Ascending aorta (tissue), 2 donors: ENCODE results near the gene JMJD7. TPM values are rescaled to one million over a fixed set of nuclear protein-coding genes. Genes with fewer than 3 reads are reported as not detected.

ENCODE experiments used
- DNase-seq, 2 donors: peaks; one replicate each; pipeline ENCODE4 v3.0.0-alpha.2; 2019; ENCODE audit warnings: low spot score in 2 of 2
- H3K27ac ChIP-seq, 2 donors: fragments of 200-600 bp; sonication (generic); one replicate each; pipeline ENCODE4 v1.5.1; 2016 to 2017; ENCODE audit warnings: mild to moderate bottlenecking in 1 of 2
- H3K27me3 ChIP-seq: fragments of 200-600 bp; sonication (generic); one replicate; pipeline ENCODE4 v1.5.1; 2017
- H3K36me3 ChIP-seq, 2 donors: fragments of 200-600 bp; sonication (generic); one replicate each; pipeline ENCODE4 v1.5.1; 2016
- H3K4me1 ChIP-seq, 2 donors: fragments of 200-600 bp; sonication (generic); one replicate each; pipeline ENCODE4 v1.5.1; 2016 to 2017; ENCODE audit warnings: mild to moderate bottlenecking in 1 of 2
- H3K4me3 ChIP-seq, 2 donors: fragments of 200-600 bp; sonication (generic); one replicate each; pipeline ENCODE4 v1.5.1; 2016 to 2017; ENCODE audit warnings: mild to moderate bottlenecking in 1 of 2
- H3K9me3 ChIP-seq, 2 donors: fragments of 200-600 bp; sonication (generic); one replicate each; pipeline ENCODE4 v1.5.1; 2016
- CTCF ChIP-seq, 3 experiments: fragments of 200-600 bp in 2 of 3; fragments of 450-650 bp in 1 of 3; sonication (generic) in 2 of 3; IDR thresholded peaks; one replicate each; pipeline ENCODE4 v1.5.1; 2016 to 2019; ENCODE audit warnings: antibody characterized with exemption in 3 of 3, mild to moderate bottlenecking in 1 of 3, moderate library complexity in 1 of 3
- intact Hi-C: fragments of 100-400 bp; cut with DNase I; formaldehyde crosslinking; loops from one replicate; pipeline ENCODE4 v1.15.1; 2023
- total RNA-seq: library from RNA; depleted of rRNA; stranded (reverse); fragments of >200 nt; gene quantifications from one replicate; pipeline ENCODE4 v1.1.0, GENCODE V29; 2016

JMJD7 gene
- total RNA-seq, 1 donor from 2014 or later = 16.4 TPM

GRCh38 chr15:41862515-41863116, 34.7 kb downstream of the JMJD7 start:
- Histone ChIP-seq H3K4me3 (no peak overlapping the region), H3K36me3 (no peaks in the 10 kb centered on the region), H3K4me1 (no peaks in the 10 kb centered on the region), H3K9me3 (no peaks in the 10 kb centered on the region), H3K27ac (no peak overlapping the region), H3K27me3 (no peaks in the 10 kb centered on the region)
- no peak for DNase-seq
- intact Hi-C loops = no loop called here
- no peak for TF ChIP-seq CTCF (IDR thresholded peaks at IDR 0.05)

GRCh38 chr15:41865490-41866055, 37.7 kb downstream of the JMJD7 start:
- no peak for DNase-seq
- Histone ChIP-seq H3K27ac (no peak overlapping the region), H3K4me3 (no peak overlapping the region), H3K9me3 (no peaks in the 10 kb centered on the region), H3K36me3 (no peaks in the 10 kb centered on the region), H3K4me1 (no peaks in the 10 kb centered on the region), H3K27me3 (no peaks in the 10 kb centered on the region)
- intact Hi-C loops = no loop called here
- TF ChIP-seq CTCF (IDR thresholded peaks at IDR 0.05) = no peak

- H3K4me3 ChIP-seq = no peak overlapping the region
- no peak overlapping the region for H3K27ac ChIP-seq
- TF ChIP-seq CTCF (IDR thresholded peaks at IDR 0.05) = no peak
- intact Hi-C loops = no loop called here
- no peaks in the 10 kb centered on the region for H3K4me1 ChIP-seq
- no peaks in the 10 kb centered on the region for H3K36me3 ChIP-seq
- no peaks in the 10 kb centered on the region for H3K9me3 ChIP-seq
- DNase-seq = no peak
- H3K27me3 ChIP-seq = no peaks in the 10 kb centered on the region
Measured at GRCh38 chr15:41866263-41866703, 38.4 kb downstream of the JMJD7 start.

- no peak overlapping the region for H3K4me3 ChIP-seq
Measured at GRCh38 chr15:41866872-41867579, 39.1 kb downstream of the JMJD7 start.

GRCh38 chr15:41868321-41868720, 40.4 kb downstream of the JMJD7 start:
- no peak for DNase-seq
- intact Hi-C loops = no loop called here
- no peaks in the 10 kb centered on the region for H3K36me3 ChIP-seq
- no peak for TF ChIP-seq CTCF (IDR thresholded peaks at IDR 0.05)
- H3K4me1 ChIP-seq = no peaks in the 10 kb centered on the region
- no peaks in the 10 kb centered on the region for H3K9me3 ChIP-seq
- no peak overlapping the region for H3K4me3 ChIP-seq
- no peak overlapping the region for H3K27ac ChIP-seq
- no peaks in the 10 kb centered on the region for H3K27me3 ChIP-seq

More at GRCh38 chr15:41866872-41867579, 39.1 kb downstream of the JMJD7 start:
- Histone ChIP-seq H3K9me3 (no peaks in the 10 kb centered on the region), H3K27ac (no peak overlapping the region), H3K36me3 (no peaks in the 10 kb centered on the region), H3K4me1 (no peaks in the 10 kb centered on the region), H3K27me3 (no peaks in the 10 kb centered on the region)
- no peak for DNase-seq
- TF ChIP-seq CTCF (IDR thresholded peaks at IDR 0.05) = no peak
- intact Hi-C loops = no loop called here
